NCI-H2171 (cell line): ENCODE data around the gene C6.

Experiments used
- DNase-seq: peaks from one replicate; lab custom pipeline; 2025; lab: John Stamatoyannopoulos, UW

C6 gene

GRCh38 chr5:41120600-41120999 lies 92.7 kb downstream of the C6 start:
- no peak for DNase-seq

GRCh38 chr5:41118177-41118576 lies 95.2 kb downstream of the C6 start:
- DNase-seq = no peak

DNA sequence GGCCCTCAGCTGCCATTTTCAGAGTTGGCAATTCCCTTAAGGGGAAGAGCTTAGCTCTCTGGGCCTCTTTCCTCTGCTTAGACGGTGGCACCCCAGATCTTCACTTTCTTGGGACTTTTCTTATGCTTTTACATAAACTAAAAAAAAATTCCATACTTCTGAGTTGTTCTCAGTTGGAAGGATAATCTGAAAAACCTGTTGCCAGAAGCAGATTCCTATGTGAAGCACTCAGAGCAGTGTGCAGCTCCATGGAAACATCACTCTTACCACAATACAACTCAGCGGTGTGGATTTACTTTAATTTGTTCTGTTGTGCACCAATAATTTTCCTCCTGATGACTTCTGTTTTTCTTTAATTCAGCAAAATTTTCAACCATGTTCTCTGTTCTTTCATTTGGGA lies 98.1 kb downstream of the C6 start:
- DNase-seq = no peak

DNA sequence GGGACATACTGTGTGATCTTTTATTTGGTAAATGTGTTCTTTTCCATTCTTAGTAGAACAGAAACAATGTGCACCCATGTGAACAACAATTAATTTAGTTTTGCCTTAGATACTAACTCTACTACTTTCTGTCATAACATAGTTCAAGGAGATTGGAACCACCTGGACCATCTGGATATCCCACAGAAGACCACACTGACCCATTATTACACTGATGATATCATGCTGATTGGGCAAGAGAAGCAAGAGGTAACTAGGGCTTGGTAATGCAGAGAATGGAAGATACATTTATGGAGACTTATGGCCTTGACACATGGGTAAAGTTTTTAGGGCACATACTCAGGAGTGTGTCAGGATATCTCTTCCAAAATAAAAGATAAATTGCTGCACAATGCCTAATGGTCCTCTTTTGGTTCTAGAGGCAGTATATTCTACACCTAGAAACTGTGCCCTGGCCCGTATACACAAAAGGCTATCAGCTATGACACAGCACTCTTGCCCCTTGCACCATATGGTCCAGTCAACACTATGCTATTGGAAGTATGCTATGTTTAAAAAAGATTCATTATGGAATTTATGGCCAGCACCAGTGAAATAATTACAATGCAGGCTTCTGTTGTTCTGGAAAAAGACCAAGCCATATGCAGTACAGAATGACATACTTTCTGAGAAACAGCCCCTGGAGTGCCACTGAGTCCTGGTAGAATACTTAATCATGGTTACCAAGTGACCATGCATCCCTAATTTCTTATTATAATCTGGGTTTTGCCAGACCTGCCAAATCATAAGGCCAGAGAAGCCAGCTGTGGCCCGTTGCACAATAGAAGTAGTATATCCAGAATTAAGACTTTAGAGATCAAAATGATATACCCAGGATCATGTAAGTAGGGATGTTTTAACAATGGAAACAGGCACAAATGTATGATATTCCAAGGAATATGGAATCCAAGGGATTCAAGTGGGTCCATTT lies 100.6 kb downstream of the C6 start:
- DNase-seq = no peak

DNA sequence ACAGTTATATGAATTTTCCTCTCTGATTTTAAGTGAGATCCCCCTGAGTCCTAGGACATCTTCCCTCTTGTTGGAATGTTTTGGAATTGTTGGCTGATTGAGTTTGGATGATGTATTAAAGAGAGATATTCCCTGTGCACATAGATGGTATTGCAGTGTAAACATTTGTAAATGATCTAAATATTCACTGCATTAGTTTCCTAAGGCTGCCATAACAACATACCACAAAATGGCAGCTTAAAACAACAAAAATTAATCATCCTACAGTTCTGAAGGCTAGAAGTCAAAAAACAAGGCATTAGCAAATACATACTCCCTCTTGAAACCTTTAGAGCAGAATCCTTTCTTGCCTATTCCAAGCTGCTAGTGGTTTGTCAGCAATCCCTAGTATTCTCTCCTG lies 104.1 kb downstream of the C6 start:
- no peak for DNase-seq

GRCh38 chr5:41102341-41102740 lies 111.0 kb downstream of the C6 start:
- DNase-seq = no peak

- DNase-seq = no peak
These were observed 115.7 kb downstream of the C6 start for GRCh38 chr5:41097642-41098041.

DNA sequence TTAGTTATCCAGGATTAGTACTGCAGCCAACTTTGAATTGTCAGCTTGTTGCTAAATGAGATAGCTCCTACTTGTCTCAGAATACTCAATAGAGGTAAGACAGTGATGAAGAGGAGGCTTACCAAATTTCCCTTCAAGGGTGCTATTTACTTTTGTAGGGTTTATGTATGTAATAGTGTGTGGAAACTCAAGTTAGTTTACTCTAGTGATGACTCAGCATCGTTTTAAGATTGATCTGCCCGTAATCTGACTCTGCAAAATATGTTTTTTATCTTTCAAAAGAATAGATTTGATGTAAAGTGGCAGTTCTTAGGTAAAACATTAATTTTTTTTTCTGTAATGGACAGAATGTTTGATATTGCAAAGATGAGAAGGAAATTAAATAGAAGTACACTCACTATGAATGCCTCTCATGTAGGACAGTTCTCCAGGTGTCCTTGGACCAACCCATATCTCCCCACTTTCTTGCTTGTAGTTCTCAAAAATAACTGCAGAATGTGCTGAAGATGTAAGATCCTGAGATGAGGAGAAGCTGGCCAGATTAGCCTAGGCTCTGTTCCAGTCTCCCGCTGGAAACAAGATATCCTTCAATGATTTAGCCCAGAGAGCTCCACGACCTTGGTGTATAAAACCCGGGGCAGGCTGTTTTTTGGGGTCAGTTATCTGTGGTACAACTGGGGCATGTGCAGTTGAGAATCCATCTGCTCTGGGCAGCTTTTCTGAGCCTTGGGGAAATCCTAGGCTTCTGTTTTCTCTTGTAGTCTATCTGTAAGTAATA lies 117.8 kb downstream of the C6 start:
- no peak for DNase-seq

DNA sequence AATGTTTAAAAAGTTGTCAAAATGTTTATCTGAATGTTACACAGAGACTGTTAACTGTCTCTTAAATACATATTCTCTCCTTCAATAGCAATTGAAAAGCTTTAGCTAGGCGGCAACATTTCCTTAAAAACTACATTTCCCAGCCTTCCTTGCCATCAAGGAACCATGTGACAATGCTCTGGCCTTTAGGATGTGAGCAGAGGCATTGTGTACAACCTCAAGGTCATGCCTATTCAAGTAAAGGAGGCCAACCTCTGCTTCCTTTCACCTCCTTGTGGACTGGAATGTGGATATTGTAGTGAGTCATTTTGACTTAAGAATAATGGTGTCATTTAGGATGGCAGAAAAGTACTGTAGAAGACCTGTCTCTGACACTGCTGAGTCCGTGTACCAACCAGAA lies 118.5 kb downstream of the C6 start:
- DNase-seq = no peak

DNA sequence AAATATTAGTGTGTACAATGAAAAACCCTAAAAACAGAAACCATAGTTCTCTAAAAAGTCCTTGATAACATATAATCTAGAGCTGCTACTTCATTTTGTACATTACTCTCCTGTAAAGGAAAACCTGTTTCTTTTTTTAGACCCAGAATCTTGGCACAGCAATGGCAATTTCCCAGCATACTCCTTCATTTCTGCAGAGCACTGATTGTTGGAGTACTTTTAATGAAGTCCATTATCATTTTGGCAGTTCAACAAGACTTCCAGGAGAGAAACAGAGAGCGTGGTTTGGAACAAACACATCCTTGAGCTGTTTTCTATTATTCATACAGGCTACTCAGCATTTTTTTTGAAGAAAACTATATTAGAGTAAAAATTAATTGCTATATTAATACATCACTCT lies 119.5 kb downstream of the C6 start:
- DNase-seq = no peak
